ENCODE results near the gene ITPKB. TPM values are rescaled to one million over a fixed set of nuclear protein-coding genes. Genes with fewer than 3 reads are reported as not detected.

ITPKB gene
- total RNA-seq, 2 donors from 2014 or later, result 13.0 to 21.1 TPM

- TF ChIP-seq POLR2A (IDR thresholded peaks at IDR 0.05) (no peak), CTCF (IDR thresholded peaks at IDR 0.05) (no peak)
- no peaks in the 10 kb centered on the region for H3K27me3 ChIP-seq
- intact Hi-C loops (cut with DNase I), result loop anchor here (5.0 kb wide), 1 partner anchor 191 kb away; no protein-coding TSS in a partner anchor
- H3K9me3 ChIP-seq, result no peaks in the 10 kb centered on the region
- H3K27ac ChIP-seq, result no peak overlapping the region
- H3K36me3 ChIP-seq (replicated peaks in 1 of 2; ENCODE audit: insufficient read depth in 1 of 2, low read depth in 2 of 2), result no peaks in the 10 kb centered on the region
- H3K4me1 ChIP-seq, result peaks cover 7% of the 10 kb centered on the region
- WGBS, 2 donors, result 96 to 100% methylated on average over 1 of the region's 1 CpG
- DNase-seq (no peak), ATAC-seq (no peak)
- H3K4me3 ChIP-seq, result no peak overlapping the region
These were observed 102.3 kb downstream of the ITPKB start for GRCh38 chr1:226636847-226637096.

- peaks cover 7% of the 10 kb centered on the region for H3K4me1 ChIP-seq
- no peaks in the 10 kb centered on the region for H3K27me3 ChIP-seq
- no peak overlapping the region for H3K27ac ChIP-seq
- WGBS, 2 donors, result 72 to 78% methylated on average over 5 to 11 of the region's 11 CpGs
- no peaks in the 10 kb centered on the region for H3K9me3 ChIP-seq
- intact Hi-C loops (cut with DNase I), result loop anchor here (5.0 kb wide), 1 partner anchor 192 kb away; no protein-coding TSS in a partner anchor
- no peaks in the 10 kb centered on the region for H3K36me3 ChIP-seq (replicated peaks in 1 of 2; ENCODE audit: insufficient read depth in 1 of 2, low read depth in 2 of 2)
- H3K4me3 ChIP-seq, result no peak overlapping the region
- ATAC-seq (no peak), DNase-seq (peak in 1 of 4 donors; percentile 52)
- no peak for TF ChIP-seq CTCF (IDR thresholded peaks at IDR 0.05)
- no peak for TF ChIP-seq POLR2A (IDR thresholded peaks at IDR 0.05)
These were observed 103.6 kb downstream of the ITPKB start for GRCh38 chr1:226635456-226635941.

GRCh38 chr1:226634611-226635246 is 104.4 kb downstream of the ITPKB start:
- H3K4me3 ChIP-seq, result no peak overlapping the region
- TF ChIP-seq POLR2A (IDR thresholded peaks at IDR 0.05) (no peak), CTCF (IDR thresholded peaks at IDR 0.05) (no peak)
- ATAC-seq (no peak), DNase-seq (no peak)
- intact Hi-C loops (cut with DNase I), result loop anchor here (5.0 kb wide), 1 partner anchor 193 kb away; no protein-coding TSS in a partner anchor
- WGBS, 2 donors, result 81 to 85% methylated on average over 16 to 22 of the region's 22 CpGs
- no peak overlapping the region for H3K27ac ChIP-seq
- peaks cover 7% of the 10 kb centered on the region for H3K4me1 ChIP-seq
- H3K36me3 ChIP-seq (replicated peaks in 1 of 2; ENCODE audit: insufficient read depth in 1 of 2, low read depth in 2 of 2), result no peaks in the 10 kb centered on the region
- H3K27me3 ChIP-seq, result no peaks in the 10 kb centered on the region
- H3K9me3 ChIP-seq, result no peaks in the 10 kb centered on the region

GRCh38 chr1:226634166-226634588 is 104.9 kb downstream of the ITPKB start:
- no peaks in the 10 kb centered on the region for H3K36me3 ChIP-seq (replicated peaks in 1 of 2; ENCODE audit: insufficient read depth in 1 of 2, low read depth in 2 of 2)
- no peak overlapping the region for H3K27ac ChIP-seq
- TF ChIP-seq POLR2A (IDR thresholded peaks at IDR 0.05), result no peak
- peak; percentile 85 to 95 (median 89) for TF ChIP-seq CTCF (IDR thresholded peaks at IDR 0.05)
- 3 to 17% methylated on average over 2 to 6 of the region's 6 CpGs for WGBS, 2 donors
- H3K9me3 ChIP-seq, result no peaks in the 10 kb centered on the region
- H3K27me3 ChIP-seq, result no peaks in the 10 kb centered on the region
- ATAC-seq, result peak; percentile 81
- H3K4me1 ChIP-seq, result peaks cover 7% of the 10 kb centered on the region
- DNase-seq, result peak; percentile 77 to 87 (median 80)
- H3K4me3 ChIP-seq, result no peak overlapping the region
- intact Hi-C loops (cut with DNase I), result no loop called here
